Effector memory CD4-positive, alpha-beta T cell (primary cell): ENCODE data around the gene PRRT1.
"Not testable (repeated sequence)": the region's sequence is repeated elsewhere in the genome, so short reads cannot be mapped to it uniquely, and the experiment has no call there.

Experiments used
- DNase-seq, 3 donors: peaks; one replicate each; pipeline ENCODE4 v3.0.0-alpha.2; 2020
- H3K27ac ChIP-seq: 2 replicates; pipeline ENCODE4 v1.7.0; 2013; ENCODE audit warnings: mild to moderate bottlenecking, low read length, moderate library complexity; ENCODE audit not compliant: insufficient read depth, poor library complexity, severe bottlenecking
- H3K27me3 ChIP-seq: replicated peaks from 2 replicates; pipeline ENCODE4 v1.7.0; 2013; ENCODE audit warnings: mild to moderate bottlenecking, low read length; ENCODE audit not compliant: insufficient read depth, control insufficient read depth, poor library complexity, severe bottlenecking
- H3K36me3 ChIP-seq: 2 replicates; pipeline ENCODE4 v1.7.0; 2013; ENCODE audit warnings: mild to moderate bottlenecking, low read length, moderate library complexity; ENCODE audit not compliant: control insufficient read depth, insufficient read depth
- H3K4me1 ChIP-seq: 2 replicates; pipeline ENCODE4 v1.7.0; 2013; ENCODE audit warnings: low read length, mild to moderate bottlenecking; ENCODE audit not compliant: control insufficient read depth, insufficient read depth, poor library complexity, severe bottlenecking
- H3K4me3 ChIP-seq: 2 replicates; pipeline ENCODE4 v1.7.0; 2013; ENCODE audit warnings: low read length, low read depth, mild to moderate bottlenecking; ENCODE audit not compliant: insufficient read depth, poor library complexity, severe bottlenecking
- H3K9me3 ChIP-seq: 2 replicates; pipeline ENCODE4 v1.7.0; 2013; ENCODE audit warnings: mild to moderate bottlenecking, low read length, moderate library complexity; ENCODE audit not compliant: control insufficient read depth

The PRRT1 gene

DNA sequence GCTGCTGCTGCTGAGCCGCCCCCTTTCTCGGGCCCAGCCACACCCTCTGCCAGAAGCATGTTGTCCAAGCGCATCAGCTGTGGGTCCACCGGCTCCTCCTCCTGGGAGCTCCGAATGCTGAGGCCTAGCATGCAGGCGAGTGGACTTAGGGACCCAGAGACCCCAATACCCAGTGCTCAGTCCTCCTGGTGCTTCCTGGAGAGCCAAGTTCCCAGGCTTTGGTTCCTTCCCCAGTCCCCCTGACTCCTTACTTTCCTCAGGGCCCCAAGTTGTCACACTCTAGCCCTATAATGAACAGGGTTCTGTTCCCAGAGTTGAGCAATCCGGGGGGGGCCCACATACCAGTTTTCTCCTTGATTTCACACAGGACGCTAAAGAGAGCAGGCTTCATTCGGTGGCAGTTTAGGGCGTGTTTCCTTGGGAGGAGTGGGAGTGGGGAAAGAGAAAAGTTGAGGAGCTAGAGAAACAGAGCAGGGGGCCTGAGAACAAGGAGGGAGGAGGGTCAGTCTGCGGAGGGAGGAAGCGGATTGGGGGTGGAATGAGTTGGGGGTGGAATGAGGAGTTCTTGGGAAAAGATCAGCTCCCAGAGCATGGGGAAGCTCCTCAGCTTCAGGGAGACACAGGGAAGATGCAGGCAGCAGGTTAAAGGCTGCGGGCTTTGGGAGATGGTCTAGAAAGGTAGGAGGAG, 36.8 kb upstream of the PRRT1 start:
- H3K9me3 ChIP-seq = no peaks in the 10 kb centered on the region
- no peaks in the 10 kb centered on the region for H3K27me3 ChIP-seq
- DNase-seq = no peak
- H3K4me3 ChIP-seq = peak overlapping the region; percentile 96
- H3K36me3 ChIP-seq = peaks cover 31% of the 10 kb centered on the region
- peaks cover 43% of the 10 kb centered on the region for H3K4me1 ChIP-seq
- H3K27ac ChIP-seq = peak overlapping the region; percentile 95

DNA sequence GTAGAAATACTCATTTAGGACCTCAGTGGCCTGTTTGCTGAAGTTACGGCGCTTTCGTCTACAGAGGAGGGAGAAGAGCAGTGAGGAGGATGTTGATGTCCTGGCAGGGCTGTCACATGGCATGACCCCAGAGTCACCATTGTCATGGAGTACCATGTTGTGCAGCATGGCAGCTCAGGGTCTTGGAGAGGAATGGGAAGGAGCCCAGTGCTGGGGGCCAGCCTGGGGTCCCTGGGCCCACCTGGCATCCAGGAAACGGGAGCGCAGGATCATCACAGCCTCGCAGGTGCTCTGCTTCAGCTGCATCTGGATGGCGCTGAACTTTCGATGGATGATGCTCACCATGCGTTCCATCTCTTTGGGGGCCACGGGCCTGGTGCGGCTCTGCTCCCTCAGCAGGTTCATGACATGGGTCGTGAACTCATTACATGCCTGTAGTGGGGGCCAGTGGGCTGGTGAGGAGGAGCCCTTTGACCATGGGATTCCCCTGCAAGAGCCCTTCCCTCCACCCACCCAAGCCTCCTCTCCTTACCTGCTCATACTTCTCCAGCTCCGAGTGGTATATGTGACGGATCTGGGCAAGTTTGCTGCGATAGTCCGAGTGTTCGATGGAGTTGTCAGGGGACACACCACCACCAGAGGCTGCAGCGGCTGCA, 36.1 kb upstream of the PRRT1 start:
- peak overlapping the region; percentile 95 for H3K27ac ChIP-seq
- peak overlapping the region; percentile 96 for H3K4me3 ChIP-seq
- not testable (repeated sequence) for DNase-seq, H3K27me3 ChIP-seq, H3K9me3 ChIP-seq
- H3K4me1 ChIP-seq = peaks cover 36% of the 10 kb centered on the region
- H3K36me3 ChIP-seq = peaks cover 38% of the 10 kb centered on the region

DNA sequence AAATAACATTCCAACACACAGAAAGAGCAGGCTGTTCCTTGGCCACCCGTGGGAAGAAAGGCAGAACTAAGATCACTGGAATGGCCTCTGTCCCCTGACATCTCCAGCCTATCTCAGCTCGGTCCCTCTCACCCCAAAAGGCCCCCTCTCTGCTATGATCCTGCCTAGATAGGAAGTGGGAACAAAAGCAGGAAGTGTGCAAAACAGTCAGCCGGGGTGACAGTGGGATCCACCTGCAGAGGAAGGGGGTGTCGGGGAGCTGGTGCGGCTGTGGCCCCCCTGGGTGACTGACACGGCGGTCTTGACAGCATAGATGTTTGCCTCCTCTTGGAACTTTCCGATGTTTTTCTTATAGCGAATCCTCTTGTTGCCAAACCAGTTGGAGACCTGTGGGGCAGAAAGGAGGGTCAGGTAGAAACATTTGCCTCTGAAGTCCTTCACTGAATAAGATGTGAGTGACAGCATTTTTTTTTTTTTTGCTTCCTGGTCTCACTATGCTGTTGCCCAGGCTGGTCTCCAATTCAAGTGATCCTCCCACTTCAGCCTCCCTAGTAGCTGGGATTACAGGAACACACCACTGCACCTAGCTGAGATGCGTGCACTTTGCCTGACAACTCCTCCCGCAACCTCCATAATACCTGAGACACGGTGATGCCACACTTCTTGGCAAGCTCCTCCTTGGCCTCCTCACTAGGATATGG, 35.4 kb upstream of the PRRT1 start:
- Histone ChIP-seq H3K36me3 (peaks cover 45% of the 10 kb centered on the region), H3K27me3 (no peaks in the 10 kb centered on the region), H3K4me3 (no peak overlapping the region), H3K27ac (peak overlapping the region; percentile 68), H3K4me1 (peaks cover 35% of the 10 kb centered on the region), H3K9me3 (no peaks in the 10 kb centered on the region)
- no peak for DNase-seq

DNA sequence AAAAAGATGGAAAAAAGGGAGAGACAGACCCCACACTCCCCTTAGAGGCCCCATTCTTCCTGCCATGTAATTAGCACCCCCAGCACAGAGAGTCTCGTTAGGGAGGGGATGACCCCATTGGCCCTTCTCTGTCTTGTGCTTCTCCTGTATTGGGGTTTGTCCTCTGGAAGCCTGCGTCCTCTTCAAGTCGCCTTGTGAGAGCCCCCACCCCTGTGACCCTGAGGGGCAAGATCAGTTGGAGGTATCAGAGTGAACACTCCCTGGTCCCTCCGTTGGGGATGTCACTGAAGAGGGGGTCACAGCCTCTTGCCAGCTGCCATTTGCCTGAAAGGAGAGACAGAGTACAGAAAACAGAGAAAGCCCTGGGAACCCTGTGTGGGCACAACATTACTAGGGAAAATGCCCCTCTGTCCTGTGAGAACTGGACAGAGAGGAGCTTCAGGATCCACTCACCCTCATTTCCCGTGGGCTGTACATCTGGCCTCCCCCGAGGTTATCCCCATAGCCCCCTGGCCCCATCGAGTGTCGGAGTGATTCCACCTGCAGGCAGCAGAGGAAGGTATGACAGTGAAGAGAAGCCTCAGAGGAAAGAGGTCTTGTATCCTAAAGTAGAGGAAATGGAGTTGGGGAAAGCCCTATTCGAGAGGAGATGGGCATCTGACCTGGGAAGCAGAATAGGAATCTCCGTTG, 34.6 kb upstream of the PRRT1 start:
- H3K9me3 ChIP-seq, H3K4me3 ChIP-seq, H3K27me3 ChIP-seq, DNase-seq: not testable (repeated sequence)
- peak overlapping the region; percentile 68 for H3K27ac ChIP-seq
- peaks cover 35% of the 10 kb centered on the region for H3K4me1 ChIP-seq
- H3K36me3 ChIP-seq = peaks cover 51% of the 10 kb centered on the region

DNA sequence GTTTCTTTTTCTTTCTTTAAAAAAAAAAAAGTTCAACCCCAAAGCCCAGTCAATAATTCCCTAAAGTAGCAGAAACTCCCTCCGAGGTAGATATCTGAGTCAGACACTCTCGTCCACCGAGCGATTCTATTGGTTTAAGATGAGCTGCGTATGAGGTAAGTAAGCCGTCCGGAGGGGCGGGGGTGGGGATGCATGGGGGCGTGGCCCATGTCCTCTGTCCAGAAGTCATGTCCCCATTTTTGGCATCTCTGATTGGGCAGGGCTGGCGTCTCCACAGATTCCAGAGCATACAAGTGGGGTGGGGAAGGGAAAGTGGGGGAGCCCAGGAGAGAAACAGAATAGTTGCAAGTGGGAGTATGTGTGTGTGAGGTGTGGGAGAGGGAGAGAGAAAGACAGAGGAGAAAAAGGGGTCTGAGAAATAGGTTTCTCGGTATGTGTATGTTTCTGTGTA, 34.0 kb upstream of the PRRT1 start:
- peak; percentile 52 to 64 (median 56) for DNase-seq
- H3K36me3 ChIP-seq = peaks cover 57% of the 10 kb centered on the region
- not testable (repeated sequence) for H3K27me3 ChIP-seq, H3K9me3 ChIP-seq, H3K4me3 ChIP-seq
- peaks cover 35% of the 10 kb centered on the region for H3K4me1 ChIP-seq
- peak overlapping the region; percentile 68 for H3K27ac ChIP-seq

DNA sequence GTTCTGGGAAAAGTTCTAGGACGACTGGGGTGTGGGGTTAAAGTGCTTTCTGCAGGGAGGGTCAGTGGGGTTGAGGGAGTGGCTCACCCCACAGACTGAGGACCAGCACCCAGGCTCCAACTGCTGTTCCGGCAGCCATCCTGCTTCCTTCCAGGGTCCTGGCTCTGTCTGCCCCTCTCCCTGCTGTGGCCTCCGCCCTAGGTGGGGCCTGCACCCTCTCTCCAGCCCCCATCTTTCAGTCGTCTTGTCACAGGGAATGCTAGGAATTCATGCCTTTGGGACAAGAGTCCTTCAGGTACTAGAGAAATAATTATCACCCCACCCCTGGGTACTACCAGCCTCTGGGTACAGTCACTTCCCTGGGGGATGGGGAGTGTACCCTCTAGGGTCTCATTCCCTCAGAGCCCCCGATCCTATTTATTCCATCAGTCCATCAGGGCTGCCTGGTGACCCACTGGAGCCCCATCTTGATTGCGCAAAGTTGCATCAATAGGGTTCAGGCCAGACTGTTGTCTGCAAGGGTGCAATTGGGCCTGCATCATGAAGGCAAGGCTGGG, 32.4 kb upstream of the PRRT1 start, which contains the start of gene AGER:
TSS of gene AGER (minus strand) at position 170 of the 557 bp plus-strand sequence. CDS start at position 139, 31 bp downstream.
- Histone ChIP-seq H3K27me3 (no peaks in the 10 kb centered on the region), H3K27ac (peak within 1 kb of the TSS; percentile 68), H3K4me1 (peaks cover 34% of the 10 kb centered on the region), H3K4me3 (no peak within 1 kb of the TSS), H3K9me3 (no peaks in the 10 kb centered on the region), H3K36me3 (peaks cover 60% of the 10 kb centered on the region)
- DNase-seq = no peak

DNA sequence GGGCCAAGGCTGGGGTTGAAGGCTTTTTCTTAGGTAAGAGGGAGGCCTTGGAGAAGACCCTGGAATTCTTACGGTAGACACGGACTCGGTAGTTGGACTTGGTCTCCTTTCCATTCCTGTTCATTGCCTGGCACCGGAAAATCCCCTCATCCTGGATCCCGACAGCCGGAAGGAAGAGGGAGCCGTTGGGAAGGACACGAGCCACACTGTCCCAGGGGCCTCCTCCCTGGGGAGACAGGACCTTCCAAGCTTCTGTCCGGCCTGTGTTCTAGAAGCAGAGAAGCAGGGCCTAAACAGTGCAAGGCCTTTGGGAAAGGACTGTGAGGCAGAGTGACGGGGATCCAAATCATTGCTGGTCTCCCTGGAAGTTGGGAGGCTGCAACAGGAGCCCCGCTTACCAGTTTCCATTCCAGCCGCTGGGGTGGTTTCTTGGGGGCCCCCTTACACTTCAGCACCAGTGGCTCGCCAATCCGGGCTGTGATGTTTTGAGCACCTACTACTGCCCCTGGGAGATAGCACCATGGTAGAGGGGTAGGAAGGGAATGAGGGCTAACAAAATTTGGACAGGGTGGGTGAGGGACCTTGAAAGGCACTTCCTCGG, 31.8 kb upstream of the PRRT1 start:
- Histone ChIP-seq H3K4me3 (no peak overlapping the region), H3K4me1 (peaks cover 34% of the 10 kb centered on the region), H3K36me3 (peaks cover 59% of the 10 kb centered on the region), H3K9me3 (no peaks in the 10 kb centered on the region), H3K27me3 (no peaks in the 10 kb centered on the region), H3K27ac (peak overlapping the region; percentile 2)
- DNase-seq = no peak

DNA sequence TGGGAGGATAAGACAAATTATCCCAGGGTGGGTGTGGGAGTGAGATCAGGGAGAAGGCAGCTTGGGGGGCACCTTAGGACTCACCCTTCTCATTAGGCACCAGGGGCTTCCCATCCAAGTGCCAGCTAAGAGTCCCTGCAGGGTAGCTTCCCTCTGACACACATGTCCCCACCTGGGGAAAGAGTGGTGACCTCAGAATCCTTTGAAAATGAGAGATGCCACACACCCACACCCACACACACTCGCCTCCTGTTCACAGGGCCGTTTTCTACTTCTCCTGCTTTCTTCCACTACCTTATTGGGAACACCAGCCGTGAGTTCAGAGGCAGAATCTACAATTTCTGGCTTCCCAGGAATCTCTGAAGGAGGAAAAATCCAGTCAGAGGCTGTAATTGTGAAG, 31.3 kb upstream of the PRRT1 start:
- Histone ChIP-seq H3K27me3 (no peaks in the 10 kb centered on the region), H3K4me3 (no peak overlapping the region), H3K27ac (no peak overlapping the region), H3K4me1 (peaks cover 29% of the 10 kb centered on the region), H3K36me3 (peaks cover 56% of the 10 kb centered on the region), H3K9me3 (no peaks in the 10 kb centered on the region)
- DNase-seq = no peak

DNA sequence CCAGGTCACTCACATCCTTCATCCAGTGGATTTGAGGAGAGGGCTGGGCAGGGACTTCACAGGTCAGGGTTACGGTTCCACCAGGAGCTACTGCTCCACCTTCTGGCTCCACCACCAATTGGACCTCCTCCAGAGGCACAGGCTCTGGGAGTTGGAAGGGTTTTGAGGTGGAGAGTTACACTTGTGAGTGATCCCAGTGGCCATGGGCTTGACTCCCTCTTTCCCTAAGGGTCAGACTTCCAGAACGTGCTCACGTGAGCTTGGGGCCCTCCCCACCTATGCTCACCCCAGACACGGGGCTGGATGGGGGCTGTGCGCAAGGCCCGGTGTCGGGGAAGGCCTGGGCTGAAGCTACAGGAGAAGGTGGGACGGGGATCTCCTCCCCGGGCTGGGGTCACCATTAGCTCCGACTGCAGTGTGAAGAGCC, 30.8 kb upstream of the PRRT1 start:
- H3K4me1 ChIP-seq = peaks cover 27% of the 10 kb centered on the region

More for the DNA sequence above, 30.8 kb upstream of the PRRT1 start:
- peak overlapping the region; percentile 8 for H3K27ac ChIP-seq
- H3K27me3 ChIP-seq = no peaks in the 10 kb centered on the region
- H3K4me3 ChIP-seq = no peak overlapping the region
- no peak for DNase-seq
- H3K9me3 ChIP-seq = no peaks in the 10 kb centered on the region
- H3K36me3 ChIP-seq = peaks cover 54% of the 10 kb centered on the region
